Keratinocyte (primary cell): Measurements from ENCODE around the gene MMP19. TPM values are rescaled to one million over a fixed set of nuclear protein-coding genes. Genes with fewer than 3 reads are reported as not detected.

ENCODE experiments used
- DNase-seq: peaks from one replicate; pipeline ENCODE4 v3.0.0-alpha.2; 2011; ENCODE audit warnings: low read depth, missing footprints, low spot score
- FAIRE-seq: peaks from 2 replicates; lab custom pipeline; 2011; peaks lifted over from hg19 to GRCh38; lab: Jason Lieb, UNC
- H2AFZ ChIP-seq: 2 replicates; pipeline ENCODE4 v1.6.0; 2012; ENCODE audit warnings: low read length, control low read depth, inconsistent platforms; ENCODE audit not compliant: control insufficient read depth
- H3K27ac ChIP-seq: 2 replicates; pipeline ENCODE4 v1.5.1; 2011; ENCODE audit warnings: low read length; ENCODE audit not compliant: control insufficient read depth, insufficient read depth
- H3K27me3 ChIP-seq: 3 replicates; pipeline ENCODE4 v1.6.0; 2011; ENCODE audit warnings: low read length; ENCODE audit not compliant: control insufficient read depth, insufficient read depth; ENCODE audit errors: extremely low read depth
- H3K36me3 ChIP-seq, 2 experiments: 2 replicates in 1 of 2; 3 replicates in 1 of 2; pipeline ENCODE4 v1.5.1; 2011; ENCODE audit warnings: low read length in 2 of 2, mild to moderate bottlenecking in 1 of 2; ENCODE audit not compliant: control insufficient read depth in 2 of 2, insufficient read depth in 2 of 2; ENCODE audit errors: extremely low read depth in 1 of 2
- H3K4me1 ChIP-seq: 3 replicates; pipeline ENCODE4 v1.5.1; 2011; ENCODE audit warnings: low read length; ENCODE audit not compliant: control insufficient read depth, insufficient read depth; ENCODE audit errors: extremely low read depth
- H3K4me2 ChIP-seq: 3 replicates; pipeline ENCODE4 v1.6.0; 2011; ENCODE audit warnings: low read depth, low read length; ENCODE audit not compliant: control insufficient read depth, insufficient read depth; ENCODE audit errors: extremely low read depth
- H3K4me3 ChIP-seq, 3 experiments: fragments of 200-600 bp in 1 of 3; sonication (generic) in 1 of 3; 2 replicates in 2 of 3; 3 replicates in 1 of 3; pipeline ENCODE4 v1.5.1; 2011 to 2016; ENCODE audit warnings: low read length in 3 of 3, mild to moderate bottlenecking in 3 of 3, control low read depth in 2 of 3, inconsistent platforms in 1 of 3, low read depth in 1 of 3, mixed read lengths in 1 of 3, mixed run types in 1 of 3, moderate library complexity in 1 of 3; ENCODE audit not compliant: control insufficient read depth in 2 of 3, insufficient read depth in 2 of 3; ENCODE audit errors: extremely low read depth in 1 of 3
- H3K79me2 ChIP-seq: 2 replicates; pipeline ENCODE4 v1.6.0; 2012; ENCODE audit warnings: low read length; ENCODE audit not compliant: control insufficient read depth, insufficient read depth
- H3K9ac ChIP-seq: 3 replicates; pipeline ENCODE4 v1.6.0; 2011; ENCODE audit warnings: low read length; ENCODE audit not compliant: control insufficient read depth, insufficient read depth; ENCODE audit errors: extremely low read depth
- H3K9me1 ChIP-seq: 3 replicates; pipeline ENCODE4 v1.6.0; 2011; ENCODE audit warnings: low read length; ENCODE audit not compliant: control insufficient read depth, insufficient read depth; ENCODE audit errors: extremely low read depth
- H3K9me3 ChIP-seq: 2 replicates; pipeline ENCODE4 v1.5.1; 2012; ENCODE audit warnings: low read depth, low read length; ENCODE audit not compliant: control insufficient read depth
- H4K20me1 ChIP-seq: 3 replicates; pipeline ENCODE4 v1.6.0; 2011; ENCODE audit warnings: low read length; ENCODE audit not compliant: control insufficient read depth, insufficient read depth; ENCODE audit errors: extremely low read depth
- CTCF ChIP-seq, 3 experiments: IDR thresholded peaks in 1 of 3; conservative IDR thresholded peaks in 1 of 3; optimal IDR thresholded peaks in 1 of 3; 2 replicates in 2 of 3; 3 replicates in 1 of 3; pipeline versions ENCODE3 to v1.5.1; 2011; ENCODE audit warnings: low read length in 3 of 3, mild to moderate bottlenecking in 3 of 3, moderate library complexity in 2 of 3, control low read depth in 1 of 3, inconsistent platforms in 1 of 3; ENCODE audit not compliant: insufficient read depth in 2 of 3; ENCODE audit errors: extremely low read depth in 1 of 3
- EZH2 ChIP-seq: IDR thresholded peaks from one replicate; pipeline ENCODE4 v1.6.1; 2012; ENCODE audit warnings: inconsistent platforms, mild to moderate bottlenecking, low read length, moderate library complexity
- dilution Hi-C: fragments of 300-500 bp; cut with MboI; formaldehyde crosslinking; loops from one replicate; pipeline ENCODE4 v1.7.0; 2020; ENCODE audit warnings: low sequenced_read_pairs; ENCODE audit not compliant: extremely low pct_ligation_motif_present
- polyA plus RNA-seq, 5 experiments: library from polyadenylated mRNA; depleted of rRNA in 3 of 5; stranded (reverse) in 3 of 5; stranded (forward) in 1 of 5; unstranded in 1 of 5; fragments of >200 nt; gene quantifications; 1 replicate in 1 of 5; 2 replicates in 3 of 5; 3 replicates in 1 of 5; pipeline versions ENCODE4 v1.2.1 to v1.2.3, GENCODE V29; 2011 to 2012; ENCODE audit warnings: missing spikeins in 2 of 5, low read depth in 1 of 5, low replicate concordance in 1 of 5

Gene MMP19
- polyA plus RNA-seq, 1 donor (not counting 4 experiments of a cell fraction or from before 2014, with no cell fraction given) = 2.7 TPM

GRCh38 chr12:55845785-55846496 is 3.2 kb upstream of the MMP19 start:
- H3K79me2 ChIP-seq = no peaks in the 10 kb centered on the region
- H3K27ac ChIP-seq = no peak overlapping the region
- no peak overlapping the region for H3K4me2 ChIP-seq
- no peak overlapping the region for H2AFZ ChIP-seq
- H3K4me3 ChIP-seq = no peak overlapping the region
- peaks cover 21% of the 10 kb centered on the region for H3K4me1 ChIP-seq
- no peak for TF ChIP-seq EZH2
- TF ChIP-seq CTCF (optimal IDR thresholded peaks at IDR 0.05 in 1 of 3, IDR thresholded peaks at IDR 0.05 in 1 of 3, conservative IDR thresholded peaks at IDR 0.05 in 1 of 3; ENCODE audit: extremely low read depth in 1 of 3, insufficient read depth in 2 of 3, low read length in 3 of 3) = no peak
- no peaks in the 10 kb centered on the region for H3K36me3 ChIP-seq
- H3K9me3 ChIP-seq = no peaks in the 10 kb centered on the region
- DNase-seq (no peak), FAIRE-seq (no peak)
- H3K9me1 ChIP-seq = no peaks in the 10 kb centered on the region
- H3K9ac ChIP-seq = no peak overlapping the region
- dilution Hi-C loops = no loop called here
- H4K20me1 ChIP-seq = no peaks in the 10 kb centered on the region
- no peaks in the 10 kb centered on the region for H3K27me3 ChIP-seq

- Histone ChIP-seq H3K9me1 (no peaks in the 10 kb centered on the region), H3K79me2 (no peaks in the 10 kb centered on the region), H3K36me3 (peaks cover 0 to 2% of the 10 kb centered on the region in 2 experiments), H3K4me2 (no peak overlapping the region), H3K27me3 (no peaks in the 10 kb centered on the region), H2AFZ (no peak overlapping the region), H3K9me3 (no peaks in the 10 kb centered on the region), H3K9ac (no peak overlapping the region), H3K27ac (no peak overlapping the region), H3K4me1 (peaks cover 21% of the 10 kb centered on the region), H4K20me1 (no peaks in the 10 kb centered on the region), H3K4me3 (no peak overlapping the region)
- DNase-seq = no peak
- no peak for FAIRE-seq
- TF ChIP-seq CTCF (optimal IDR thresholded peaks at IDR 0.05 in 1 of 3, IDR thresholded peaks at IDR 0.05 in 1 of 3, conservative IDR thresholded peaks at IDR 0.05 in 1 of 3; ENCODE audit: extremely low read depth in 1 of 3, insufficient read depth in 2 of 3, low read length in 3 of 3) (no peak), EZH2 (no peak)
- dilution Hi-C loops = no loop called here
Measured at GRCh38 chr12:55845361-55845760, 2.6 kb upstream of the MMP19 start.
